Activated CD4-positive, alpha-beta T cell treated with anti-CD3 and anti-CD28 coated beads, Interleukin-2, amount 50 U/mL, for 4 hours (primary cell): ENCODE results near the gene PIK3C2A.
A peak's percentile ranks its signal among the peaks of the same experiment; 100 is the strongest.

Experiments used
- DNase-seq, 2 experiments: peaks; one replicate each; pipeline ENCODE4 v3.0.0-alpha.2; 2020

The PIK3C2A gene

DNA sequence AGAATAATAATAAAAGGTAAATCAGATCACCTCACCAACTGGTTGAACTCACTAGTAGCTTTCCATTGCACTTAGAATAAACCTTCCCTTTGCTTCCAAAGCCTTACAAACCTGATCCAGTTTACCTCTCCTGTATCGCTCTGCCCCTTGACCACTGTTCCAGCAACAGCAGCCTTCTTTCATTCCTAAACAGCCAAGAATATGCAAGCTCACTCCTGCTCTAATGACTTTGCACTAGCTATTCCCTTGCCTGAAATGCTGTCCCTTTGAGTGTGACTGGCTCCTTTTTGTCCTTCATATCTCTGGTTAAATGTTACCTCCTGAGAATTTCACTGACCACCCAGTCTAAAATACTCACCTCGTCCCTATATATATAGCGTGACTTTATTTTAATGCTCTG, 9.6 kb upstream of the PIK3C2A start:
- no peak for DNase-seq

DNA sequence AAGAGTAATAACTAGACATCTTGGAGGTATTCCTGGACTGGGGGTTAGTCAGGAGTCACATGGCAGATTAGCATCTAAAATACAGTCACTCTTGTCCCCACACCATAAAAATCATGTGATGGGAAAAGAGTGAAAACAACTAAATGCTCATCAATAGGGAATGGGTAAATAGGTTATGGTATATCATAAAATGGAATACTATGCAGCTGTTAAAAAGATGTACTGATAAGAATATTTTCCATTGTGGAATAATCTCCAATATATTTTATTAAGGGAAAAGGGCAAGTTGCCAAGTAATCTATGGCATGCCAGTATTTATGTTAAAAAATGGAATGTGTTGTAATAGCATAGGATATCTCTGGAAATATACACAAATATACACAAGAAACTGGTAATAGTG, 6.6 kb upstream of the PIK3C2A start:
- no peak for DNase-seq

DNA sequence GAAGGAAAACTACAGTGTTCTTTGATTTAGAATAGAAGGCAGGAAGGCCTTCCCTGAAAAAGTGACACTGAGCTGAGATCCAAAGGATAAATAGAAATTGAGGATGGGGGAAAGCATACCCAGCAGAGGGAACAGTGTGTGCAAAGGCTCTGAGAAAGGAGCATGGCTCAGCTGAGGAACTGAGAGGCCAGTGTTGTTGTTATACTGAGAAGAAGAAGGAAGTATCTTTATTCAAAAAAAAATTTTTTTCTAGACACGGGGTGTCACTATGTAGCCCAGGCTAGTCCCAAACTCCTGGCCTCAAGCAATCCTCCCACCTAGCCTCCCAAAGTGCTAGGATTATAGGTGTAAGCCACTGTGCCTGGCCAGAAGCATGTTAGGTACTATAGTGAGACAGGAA, 3.5 kb upstream of the PIK3C2A start:
- no peak for DNase-seq

GRCh38 chr11:17209939-17210245, 2.1 kb upstream of the PIK3C2A start:
- no peak for DNase-seq

DNA sequence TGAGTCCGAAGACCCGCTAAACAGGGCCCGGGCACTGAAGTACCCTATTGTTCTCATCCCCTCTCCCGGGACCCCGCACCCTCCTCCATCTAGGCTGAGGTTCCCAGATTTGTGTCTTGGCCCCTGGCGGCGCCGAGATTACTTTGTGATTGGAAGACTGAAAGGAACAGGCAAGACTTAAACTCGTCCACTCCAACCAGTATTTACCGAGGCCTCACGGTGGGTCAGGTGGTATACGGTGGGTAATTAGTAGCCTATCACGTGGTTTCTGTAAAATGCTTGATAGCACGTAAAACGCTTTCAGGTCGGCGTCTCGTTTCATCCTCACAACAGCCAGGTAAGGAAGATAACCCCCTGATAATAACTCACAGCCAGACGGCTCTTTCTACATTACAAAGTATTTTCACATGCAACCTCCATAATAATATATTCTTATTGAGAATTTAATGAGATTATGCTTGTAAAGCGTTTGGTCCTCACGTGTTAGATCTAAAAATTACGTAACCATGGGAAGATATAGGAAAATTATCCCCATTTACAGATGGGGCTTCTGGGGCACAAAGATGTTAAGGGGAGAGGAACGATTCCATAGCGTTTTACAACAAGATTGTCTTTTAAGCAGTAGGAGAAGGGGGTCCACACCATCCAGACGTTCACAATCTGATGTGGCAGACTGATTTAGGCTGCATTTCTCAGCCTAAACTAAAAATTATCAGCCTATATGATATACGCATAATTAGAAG, 642 bp upstream of the PIK3C2A start:
- peak; percentile 27 to 34 for DNase-seq

GRCh38 chr11:17206463-17206862, 1.3 kb downstream of the PIK3C2A start:
- no peak for DNase-seq

DNA sequence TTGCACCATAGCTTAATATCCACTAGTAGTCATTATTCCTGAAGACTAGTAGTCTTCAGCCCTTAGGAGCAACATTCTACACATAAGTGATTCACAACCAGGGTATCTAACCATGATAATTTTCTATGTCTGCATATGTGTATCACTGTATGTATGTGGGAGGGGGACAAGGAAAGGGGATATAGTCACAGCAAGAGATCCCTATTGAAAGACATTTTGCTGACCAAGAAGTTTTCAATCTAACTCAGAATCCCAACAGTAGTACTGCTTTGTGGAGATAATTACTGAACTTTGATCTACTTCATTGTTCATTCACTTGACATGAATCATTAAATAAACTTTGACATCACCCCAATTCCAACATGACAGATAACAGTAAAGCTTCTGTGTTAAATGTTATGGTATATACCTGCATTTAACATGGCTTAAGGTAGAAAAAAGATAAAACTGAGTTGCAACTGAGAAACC, 10.3 kb downstream of the PIK3C2A start:
- no peak for DNase-seq

DNA sequence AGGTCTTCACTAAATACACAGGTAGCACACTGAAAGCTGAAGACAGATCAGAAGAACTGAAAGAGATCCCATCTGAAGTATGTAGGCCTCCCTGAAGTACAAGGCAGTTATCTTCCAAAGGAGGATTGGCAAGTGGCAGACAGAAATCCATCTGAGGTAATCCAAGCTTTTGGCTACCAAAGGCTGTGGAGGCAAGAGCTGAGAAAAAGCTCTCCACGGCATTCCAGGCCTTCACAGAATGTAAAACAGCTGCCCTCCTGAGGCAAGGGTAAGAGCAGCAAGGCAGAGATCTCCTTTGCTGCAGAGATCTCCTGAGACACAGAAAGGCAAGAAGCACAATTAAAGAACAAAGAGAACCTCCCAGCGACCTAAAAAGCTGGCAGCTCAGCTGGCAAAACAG, 19.1 kb downstream of the PIK3C2A start:
- no peak for DNase-seq

DNA sequence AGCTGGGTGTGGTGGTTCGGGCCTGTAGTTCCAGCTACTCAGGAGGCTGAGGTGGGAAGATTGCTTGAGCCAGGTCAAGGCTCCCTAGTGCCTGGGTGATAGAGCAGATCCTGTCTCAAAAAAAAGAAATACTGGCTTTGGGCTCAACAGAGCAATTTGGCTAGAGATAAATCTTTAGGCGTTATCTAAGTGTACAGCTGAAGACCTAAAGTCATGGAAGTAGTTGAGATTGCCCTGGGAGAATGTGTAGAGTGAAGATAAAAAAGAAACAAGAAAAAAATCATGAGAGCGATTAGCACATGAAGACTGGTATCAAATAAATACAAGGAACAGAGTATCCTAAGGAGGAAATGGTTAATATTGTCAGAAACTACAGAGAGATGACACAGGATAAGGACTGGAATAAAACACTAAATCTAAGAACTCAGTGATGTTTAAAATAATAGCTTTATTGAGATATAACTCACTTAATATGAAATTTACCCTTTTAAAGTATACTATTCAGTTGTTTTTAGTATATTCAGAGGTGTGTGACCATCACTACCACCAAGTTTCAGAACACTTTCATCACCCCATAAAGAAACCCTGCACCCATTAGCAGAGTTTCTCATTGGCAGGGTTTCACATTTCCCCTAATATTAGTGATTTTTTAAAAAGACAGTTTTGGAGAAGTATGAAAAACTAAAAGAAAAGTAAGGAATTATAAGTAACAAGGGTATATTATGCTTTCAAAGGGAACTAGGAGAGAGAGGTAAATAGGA, 20.7 kb downstream of the PIK3C2A start:
- no peak for DNase-seq

GRCh38 chr11:17185938-17186337, 21.8 kb downstream of the PIK3C2A start:
- no peak for DNase-seq

DNA sequence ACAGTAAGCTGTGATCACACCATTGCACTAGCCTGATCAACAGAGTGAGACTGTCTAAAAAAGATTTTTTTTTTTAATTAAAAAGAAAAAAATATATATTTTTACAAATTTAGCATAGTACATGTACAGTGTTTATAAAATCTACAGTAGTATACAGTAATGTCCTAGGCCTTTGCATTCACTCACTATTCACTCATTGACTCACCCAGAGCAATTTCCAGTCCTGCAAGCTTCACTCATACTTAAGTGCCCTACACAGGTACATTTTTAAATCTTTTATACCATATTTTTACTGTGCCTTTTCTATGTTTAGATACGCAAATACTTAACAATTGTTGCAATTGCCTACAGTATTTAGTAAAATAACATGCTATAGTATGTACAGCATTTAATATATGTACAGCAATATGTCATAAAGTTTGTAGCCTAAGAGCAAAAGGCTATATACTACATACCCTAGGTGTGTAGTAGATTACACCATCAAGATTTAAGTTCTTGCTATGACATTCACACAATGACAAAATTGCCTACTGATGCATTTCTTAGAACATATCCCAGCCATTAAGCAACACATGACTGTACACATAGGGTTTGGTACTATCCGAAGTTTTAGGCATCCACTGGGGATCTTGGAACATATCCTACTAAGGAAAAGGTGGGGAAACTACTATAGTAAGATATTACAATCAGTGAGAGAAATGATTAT, 22.8 kb downstream of the PIK3C2A start:
- no peak for DNase-seq

GRCh38 chr11:17183836-17184235, 23.9 kb downstream of the PIK3C2A start:
- DNase-seq = no peak

GRCh38 chr11:17179970-17180369, 27.8 kb downstream of the PIK3C2A start:
- no peak for DNase-seq

DNA sequence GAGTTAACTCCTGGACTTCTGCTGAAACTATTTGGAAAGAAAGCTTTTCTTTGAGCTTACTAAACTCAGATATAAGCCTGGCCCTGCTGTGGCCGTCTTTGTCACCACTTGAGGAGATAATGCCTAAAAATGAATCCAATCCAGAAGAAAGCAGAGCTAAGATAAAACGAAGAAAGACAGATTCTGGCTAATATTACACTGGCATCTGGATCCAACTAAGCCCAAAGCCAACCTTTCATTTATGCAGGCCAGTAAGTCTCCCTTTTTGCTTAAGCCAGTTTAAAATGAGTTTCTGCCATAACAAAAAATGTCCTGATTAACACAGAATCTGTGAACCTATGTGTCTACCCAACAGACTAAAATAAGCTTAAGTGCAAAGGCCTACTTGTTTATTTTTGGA, 34.5 kb downstream of the PIK3C2A start:
- DNase-seq = no peak

DNA sequence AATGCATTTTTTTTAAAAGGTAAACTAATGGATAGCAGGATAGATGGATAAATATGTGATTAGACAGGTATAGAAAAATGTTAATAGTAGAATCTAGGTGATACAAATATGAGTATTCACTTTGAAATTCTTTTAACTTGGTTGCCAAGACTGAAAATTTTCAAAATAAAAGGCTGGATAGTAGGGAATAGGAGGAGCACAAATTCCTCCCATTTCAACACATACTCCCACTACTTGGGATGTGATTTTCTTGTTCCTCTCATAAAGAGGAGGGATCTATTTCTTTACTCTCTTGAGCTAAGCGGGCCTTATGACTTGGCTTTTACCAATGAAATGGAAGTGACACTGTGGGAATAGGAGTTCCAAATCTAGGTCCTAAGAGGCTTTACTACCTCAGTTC, 35.9 kb downstream of the PIK3C2A start:
- no peak for DNase-seq

- no peak for DNase-seq
These were observed 36.4 kb downstream of the PIK3C2A start for GRCh38 chr11:17171343-17171742.

GRCh38 chr11:17169876-17170275, 37.9 kb downstream of the PIK3C2A start:
- no peak for DNase-seq

- no peak for DNase-seq
These were observed 42.4 kb downstream of the PIK3C2A start for GRCh38 chr11:17165247-17165890.

- no peak for DNase-seq
These were observed 43.2 kb downstream of the PIK3C2A start for GRCh38 chr11:17164361-17165246.

GRCh38 chr11:17163736-17164135, 44.0 kb downstream of the PIK3C2A start:
- DNase-seq = no peak

DNA sequence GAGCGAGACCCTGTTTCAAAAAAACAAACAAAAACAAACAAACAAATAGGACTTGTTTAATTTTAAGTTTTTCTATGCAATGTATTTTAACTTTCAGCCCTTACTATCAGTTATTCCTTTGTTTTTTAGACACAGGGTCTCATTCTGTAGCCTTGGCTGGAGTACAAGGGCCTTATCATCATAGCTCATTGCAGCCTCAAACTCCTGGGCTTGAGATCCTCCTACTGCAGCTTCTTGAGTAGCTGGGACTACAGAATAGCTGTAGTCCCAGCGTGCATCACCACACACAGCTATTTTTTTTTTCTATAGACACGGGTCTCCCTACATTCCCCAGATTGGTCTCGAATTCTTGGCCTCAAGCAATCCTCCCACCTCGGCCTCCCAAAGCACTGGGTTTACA, 44.5 kb downstream of the PIK3C2A start:
- DNase-seq = no peak

- DNase-seq = no peak
These were observed 45.4 kb downstream of the PIK3C2A start for GRCh38 chr11:17162376-17162775.
